Activated T-cell treated with anti-CD3 and anti-CD28 coated beads, Interleukin-2, amount 50 U/mL, for 72 hours (primary cell): ENCODE data around the gene TAC3. TPM values are rescaled to one million over a fixed set of nuclear protein-coding genes. Genes with fewer than 3 reads are reported as not detected.

Source experiments
- total RNA-seq, 2 donors: library from RNA; stranded (reverse); gene quantifications; one replicate each; pipeline ENCODE4 v1.2.3, GENCODE V29; 2022

Gene TAC3
- total RNA-seq, 2 donors from 2014 or later: 4.2 to 4.4 TPM

Other genes starting within 250 kb of the TAC3 start
- gene SDR9C7, start 82.1 kb downstream of the TAC3 start, total RNA-seq: under 1 TPM in 1 of 2 donors, not detected in 1; 0.14 TPM
- 1 to 10 TPM; 1.5 to 2.1 TPM for gene RDH16, start 58.9 kb downstream of the TAC3 start, total RNA-seq
- gene ZBTB39, start 10.0 kb downstream of the TAC3 start, total RNA-seq: 10 to 100 TPM in 1 of 2 donors, 1 to 10 TPM in 1; 9.7 to 10.3 TPM
- 10 to 100 TPM; 11.4 to 13.4 TPM for gene MYO1A, start 33.6 kb upstream of the TAC3 start, total RNA-seq
- gene NEMP1, start 62.3 kb upstream of the TAC3 start, total RNA-seq: 100 to 1,000 TPM; 114 to 119 TPM
- gene NAB2, start 72.6 kb upstream of the TAC3 start, total RNA-seq: 10 to 100 TPM; 30.7 to 31.0 TPM
- gene STAT6, start 94.8 kb upstream of the TAC3 start, total RNA-seq: 100 to 1,000 TPM; 178 to 191 TPM
- gene LRP1, start 112.0 kb upstream of the TAC3 start, total RNA-seq: 1 to 10 TPM; 3.2 to 4.8 TPM
- gene LRP1-AS, start 131.1 kb upstream of the TAC3 start, total RNA-seq: not detected
- 1 to 10 TPM; 1.5 to 2.3 TPM for gene NXPH4, start 200.3 kb upstream of the TAC3 start, total RNA-seq
- 100 to 1,000 TPM; 507 to 550 TPM for gene SHMT2, start 213.2 kb upstream of the TAC3 start, total RNA-seq
- gene STAC3, start 234.7 kb upstream of the TAC3 start, total RNA-seq: 1 to 10 TPM; 3.5 to 4.2 TPM